Mesendoderm (in vitro differentiated cells): ENCODE results near the gene TMEM244.
"Not testable (repeated sequence)": the region's sequence is repeated elsewhere in the genome, so short reads cannot be mapped to it uniquely, and the experiment has no call there.

Source experiments
- DNase-seq: peaks from one replicate; pipeline ENCODE4 v3.0.0; 2013
- H2AK5ac ChIP-seq: 2 replicates; pipeline ENCODE4 v1.6.1; 2013; ENCODE audit warnings: low read length, inconsistent platforms
- H2BK120ac ChIP-seq: 2 replicates; pipeline ENCODE4 v1.6.1; 2013; ENCODE audit warnings: low read depth, mild to moderate bottlenecking, low read length, moderate library complexity, mixed read lengths
- H2BK15ac ChIP-seq: replicated peaks from 2 replicates; pipeline ENCODE4 v1.6.1; 2013; ENCODE audit warnings: low read depth, mild to moderate bottlenecking, moderate library complexity
- H2BK5ac ChIP-seq: 2 replicates; pipeline ENCODE4 v1.6.1; 2013; ENCODE audit warnings: low read length, inconsistent platforms
- H3K18ac ChIP-seq: 2 replicates; pipeline ENCODE4 v1.6.1; 2013; ENCODE audit warnings: mild to moderate bottlenecking, low read length, mixed read lengths
- H3K23ac ChIP-seq: one replicate; pipeline ENCODE4 v1.6.1; 2013; ENCODE audit warnings: low read length
- H3K27ac ChIP-seq: 2 replicates; pipeline ENCODE4 v1.5.1; 2013; ENCODE audit warnings: low read depth, mild to moderate bottlenecking, inconsistent platforms, low read length, moderate library complexity
- H3K27me3 ChIP-seq: 2 replicates; pipeline ENCODE4 v1.6.1; 2013; ENCODE audit warnings: low read length, control low read depth, mild to moderate bottlenecking, inconsistent platforms; ENCODE audit not compliant: insufficient read depth, poor library complexity
- H3K36me3 ChIP-seq: 2 replicates; pipeline ENCODE4 v1.6.1; 2013; ENCODE audit warnings: low read length, inconsistent platforms; ENCODE audit not compliant: control insufficient read depth, insufficient read depth
- H3K4ac ChIP-seq: one replicate; pipeline ENCODE4 v1.6.1; 2013; ENCODE audit warnings: low read depth, mild to moderate bottlenecking, low read length, moderate library complexity
- H3K4me1 ChIP-seq: 2 replicates; pipeline ENCODE4 v1.6.1; 2013; ENCODE audit warnings: low read depth, low read length, inconsistent platforms; ENCODE audit not compliant: control insufficient read depth
- H3K4me2 ChIP-seq: 2 replicates; pipeline ENCODE4 v1.6.1; 2013; ENCODE audit warnings: low read length
- H3K4me3 ChIP-seq: 2 replicates; pipeline ENCODE4 v1.5.1; 2013; ENCODE audit warnings: mild to moderate bottlenecking, low read length
- H3K56ac ChIP-seq: one replicate; pipeline ENCODE4 v1.6.1; 2013; ENCODE audit warnings: low read length
- H3K79me1 ChIP-seq: 2 replicates; pipeline ENCODE4 v1.6.1; 2013; ENCODE audit warnings: low read length, inconsistent platforms
- H3K79me2 ChIP-seq: 2 replicates; pipeline ENCODE4 v1.6.1; 2013; ENCODE audit warnings: mild to moderate bottlenecking, low read length; ENCODE audit not compliant: control insufficient read depth, insufficient read depth
- H3K9ac ChIP-seq: 2 replicates; pipeline ENCODE4 v1.6.1; 2013; ENCODE audit warnings: low read length, inconsistent platforms
- H4K5ac ChIP-seq: one replicate; pipeline ENCODE4 v1.6.1; 2013; ENCODE audit warnings: low read length
- H4K8ac ChIP-seq: one replicate; pipeline ENCODE4 v1.6.1; 2013; ENCODE audit warnings: low read depth, mild to moderate bottlenecking, control low read depth, low read length, moderate library complexity
- WGBS: extraction: QIAGEN DNeasy Blood & Tissue Kit; methylation state at CpG from one replicate; pipeline ENCODE4 v1.1.7; 2013; ENCODE audit warnings: low lambda C conversion rate, missing lambda C conversion rate; ENCODE audit not compliant: insufficient coverage; ENCODE audit errors: extremely low coverage; 5-methylcytosine and 5-hydroxymethylcytosine counted together

The TMEM244 gene

GRCh38 chr6:129842881-129843409 is 18.2 kb downstream of the TMEM244 start:
- no peak overlapping the region for H3K9ac ChIP-seq

GRCh38 chr6:129842137-129842536 is 19.0 kb downstream of the TMEM244 start:
- WGBS = no CpG with 5 or more reads among the region's 1 CpG
- no peak overlapping the region for H4K8ac ChIP-seq

More at GRCh38 chr6:129842881-129843409, 18.2 kb downstream of the TMEM244 start:
- Histone ChIP-seq H3K79me1 (no peaks in the 10 kb centered on the region), H3K79me2 (no peaks in the 10 kb centered on the region), H3K4me1 (no peaks in the 10 kb centered on the region), H3K36me3 (no peaks in the 10 kb centered on the region), H4K8ac (no peak overlapping the region), H2BK120ac (no peak overlapping the region), H4K5ac (no peak overlapping the region), H2AK5ac (no peak overlapping the region), H2BK5ac (no peak overlapping the region), H3K27ac (no peak overlapping the region), H3K4ac (no peak overlapping the region), H3K4me2 (no peak overlapping the region), H3K4me3 (no peak overlapping the region), H2BK15ac (no peak overlapping the region), H3K18ac (no peak overlapping the region), H3K27me3 (no peaks in the 10 kb centered on the region), H3K56ac (no peak overlapping the region), H3K23ac (no peak overlapping the region)
- DNase-seq = no peak

GRCh38 chr6:129839562-129839961 is 21.6 kb downstream of the TMEM244 start:
- not testable (repeated sequence) for H2AK5ac ChIP-seq, H2BK120ac ChIP-seq, H4K8ac ChIP-seq, H3K9ac ChIP-seq, H4K5ac ChIP-seq, H3K79me2 ChIP-seq, H3K4me2 ChIP-seq, H3K18ac ChIP-seq, H3K56ac ChIP-seq, DNase-seq, H3K27ac ChIP-seq, H3K36me3 ChIP-seq, H2BK15ac ChIP-seq, H3K23ac ChIP-seq, H3K4me3 ChIP-seq, H3K79me1 ChIP-seq, H3K27me3 ChIP-seq, H2BK5ac ChIP-seq, H3K4ac ChIP-seq, H3K4me1 ChIP-seq
- no CpG with 5 or more reads among the region's 1 CpG for WGBS

More at GRCh38 chr6:129842137-129842536, 19.0 kb downstream of the TMEM244 start:
- DNase-seq = no peak
- Histone ChIP-seq H3K4me3 (no peak overlapping the region), H3K4me1 (no peaks in the 10 kb centered on the region), H3K79me2 (no peaks in the 10 kb centered on the region), H3K79me1 (no peaks in the 10 kb centered on the region), H3K9ac (no peak overlapping the region), H4K5ac (no peak overlapping the region), H3K27me3 (no peaks in the 10 kb centered on the region), H3K36me3 (no peaks in the 10 kb centered on the region), H3K56ac (no peak overlapping the region), H2AK5ac (no peak overlapping the region), H2BK120ac (no peak overlapping the region), H2BK5ac (no peak overlapping the region), H3K4me2 (no peak overlapping the region), H3K23ac (no peak overlapping the region), H3K4ac (no peak overlapping the region), H3K27ac (no peak overlapping the region), H2BK15ac (no peak overlapping the region), H3K18ac (no peak overlapping the region)

GRCh38 chr6:129835691-129836090 is 25.4 kb downstream of the TMEM244 start:
- Histone ChIP-seq H3K79me1 (no peaks in the 10 kb centered on the region), H3K27me3 (no peaks in the 10 kb centered on the region), H3K27ac (no peak overlapping the region), H2BK15ac (no peak overlapping the region), H3K4me3 (no peak overlapping the region), H3K23ac (no peak overlapping the region), H3K4me1 (no peaks in the 10 kb centered on the region), H3K56ac (no peak overlapping the region), H3K18ac (no peak overlapping the region), H2BK5ac (no peak overlapping the region), H3K79me2 (no peaks in the 10 kb centered on the region), H4K8ac (no peak overlapping the region), H3K9ac (no peak overlapping the region), H2AK5ac (no peak overlapping the region), H3K36me3 (no peaks in the 10 kb centered on the region), H2BK120ac (no peak overlapping the region), H3K4ac (no peak overlapping the region), H3K4me2 (no peak overlapping the region), H4K5ac (no peak overlapping the region)
- no peak for DNase-seq
- whole genome bisulfite sequencing = no CpG with 5 or more reads among the region's 11 CpGs

- H2BK5ac ChIP-seq = no peak overlapping the region
- no CpG with 5 or more reads among the region's 7 CpGs for WGBS
Observed at GRCh38 chr6:129832299-129832698, 28.8 kb downstream of the TMEM244 start.

GRCh38 chr6:129828229-129828628 is 32.9 kb downstream of the TMEM244 start:
- Histone ChIP-seq H3K56ac (no peak overlapping the region), H2BK15ac (no peak overlapping the region), H3K23ac (no peak overlapping the region), H4K8ac (no peak overlapping the region), H3K27me3 (no peaks in the 10 kb centered on the region), H3K4ac (no peak overlapping the region), H3K27ac (no peak overlapping the region), H3K4me3 (no peak overlapping the region), H2AK5ac (no peak overlapping the region), H2BK5ac (no peak overlapping the region), H4K5ac (no peak overlapping the region), H3K36me3 (no peaks in the 10 kb centered on the region), H3K4me1 (no peaks in the 10 kb centered on the region), H3K18ac (no peak overlapping the region), H3K4me2 (no peak overlapping the region), H3K79me2 (no peaks in the 10 kb centered on the region), H3K9ac (no peak overlapping the region), H2BK120ac (no peak overlapping the region), H3K79me1 (no peaks in the 10 kb centered on the region)
- DNase-seq = no peak
- WGBS = no CpG with 5 or more reads among the region's 3 CpGs

More at GRCh38 chr6:129832299-129832698, 28.8 kb downstream of the TMEM244 start:
- Histone ChIP-seq H3K4ac (no peak overlapping the region), H2BK120ac (no peak overlapping the region), H2BK15ac (no peak overlapping the region), H4K5ac (no peak overlapping the region), H2AK5ac (no peak overlapping the region), H3K23ac (no peak overlapping the region), H3K4me1 (no peaks in the 10 kb centered on the region), H3K79me1 (no peaks in the 10 kb centered on the region), H3K79me2 (no peaks in the 10 kb centered on the region), H4K8ac (no peak overlapping the region), H3K27ac (no peak overlapping the region), H3K4me2 (no peak overlapping the region), H3K56ac (no peak overlapping the region), H3K9ac (no peak overlapping the region), H3K4me3 (no peak overlapping the region), H3K36me3 (no peaks in the 10 kb centered on the region), H3K18ac (no peak overlapping the region), H3K27me3 (no peaks in the 10 kb centered on the region)
- no peak for DNase-seq
